Upper lobe of left lung (tissue), 6 donors: ENCODE data around the gene CNPY1. TPM values are rescaled to one million over a fixed set of nuclear protein-coding genes. Genes with fewer than 3 reads are reported as not detected.

ENCODE experiments used
- ATAC-seq, 2 donors: fragments of 200-7000 bp; cut with Tn5 transposase; one replicate each; pipeline ENCODE4 v1.9.1; 2022; ENCODE audit warnings: mild to moderate bottlenecking in 2 of 2, moderate library complexity in 2 of 2; ENCODE audit not compliant: low FRiP score in 2 of 2
- DNase-seq, 2 donors: peaks; one replicate each; pipeline ENCODE4 v3.0.0-alpha.2; 2019 to 2020
- H3K27ac ChIP-seq, 4 donors: fragments of 200-600 bp; sonication (generic); one replicate each; pipeline ENCODE4 v1.5.1; 2016 to 2019
- H3K27me3 ChIP-seq, 4 donors: fragments of 200-600 bp; sonication (generic); one replicate each; pipeline ENCODE4 v1.5.1; 2017 to 2019
- H3K36me3 ChIP-seq, 4 donors: fragments of 200-600 bp; sonication (generic); one replicate each; pipeline ENCODE4 v1.5.1; 2016 to 2019
- H3K4me1 ChIP-seq, 4 donors: fragments of 200-600 bp; sonication (generic); one replicate each; pipeline ENCODE4 v1.5.1; 2018 to 2019
- H3K4me3 ChIP-seq, 4 donors: fragments of 200-600 bp; sonication (generic); one replicate each; pipeline ENCODE4 v1.5.1; 2017 to 2019; ENCODE audit warnings: mild to moderate bottlenecking in 2 of 4, moderate library complexity in 1 of 4
- H3K9me3 ChIP-seq, 4 donors: fragments of 200-600 bp; sonication (generic); one replicate each; pipeline ENCODE4 v1.5.1; 2018 to 2019
- CTCF ChIP-seq, 6 experiments: fragments of 450-650 bp in 4 of 6; fragments of 200-600 bp in 2 of 6; sonication (generic) in 2 of 6; IDR thresholded peaks; one replicate each; pipeline ENCODE4 v1.5.1; 2016 to 2019; ENCODE audit warnings: antibody characterized with exemption in 6 of 6
- EP300 ChIP-seq, 4 donors: sonication (generic); formaldehyde crosslinking; IDR thresholded peaks; one replicate each; pipeline ENCODE4 v1.5.1; 2017; ENCODE audit warnings: antibody characterized with exemption in 4 of 4, control low read depth in 2 of 4
- POLR2A ChIP-seq, 4 donors: fragments of 450-650 bp; IDR thresholded peaks; one replicate each; pipeline ENCODE4 v1.5.1; 2016 to 2017; ENCODE audit warnings: antibody characterized with exemption in 4 of 4, mild to moderate bottlenecking in 2 of 4
- POLR2AphosphoS5 ChIP-seq, 2 donors: sonication (generic); formaldehyde crosslinking; IDR thresholded peaks; one replicate each; pipeline ENCODE4 v1.5.1; 2017; ENCODE audit warnings: antibody characterized with exemption in 2 of 2
- WGBS, 2 donors: methylation state at CpG; one replicate each; pipeline ENCODE4 v1.1.5; 2017 to 2018; 5-methylcytosine and 5-hydroxymethylcytosine counted together
- total RNA-seq, 6 donors: library from RNA; depleted of rRNA in 4 of 6; stranded (reverse); fragments of >200 nt in 4 of 6; gene quantifications; one replicate each; pipeline versions ENCODE4 v1.1.0 to v1.2.1, GENCODE V29; 2016 to 2021
- donor health status: DM: no; HTN: no; CAD: no; lungs with moderate emphysema.
- donor health status: DM: no; HTN: yes; CAD: no; lungs with severe emphysema.

CNPY1 gene
- total RNA-seq, 6 donors from 2014 or later: not detected

GRCh38 chr7:155464948-155465739 lies 81.2 kb downstream of the CNPY1 start:
- WGBS, 2 donors: 11 to 18% methylated on average over 27 to 33 of the region's 33 CpGs
- DNase-seq: peak in 1 of 2 donors; percentile 46
- TF ChIP-seq CTCF (IDR thresholded peaks at IDR 0.05) (no peak), POLR2A (IDR thresholded peaks at IDR 0.05) (no peak)

GRCh38 chr7:155464183-155464582 lies 82.2 kb downstream of the CNPY1 start:
- Histone ChIP-seq H3K4me3 (no peak overlapping the region), H3K27me3 (peaks cover 2 to 90% (median 56%) of the 10 kb centered on the region in 4 donors), H3K4me1 (peaks cover 14 to 49% (median 29%) of the 10 kb centered on the region in 4 donors), H3K27ac (no peak overlapping the region), H3K36me3 (no peaks in the 10 kb centered on the region), H3K9me3 (no peaks in the 10 kb centered on the region)
- WGBS, 2 donors: 15 to 17% methylated on average over 6 of the region's 6 CpGs
- DNase-seq (no peak), ATAC-seq (no peak)
- TF ChIP-seq POLR2AphosphoS5 (IDR thresholded peaks at IDR 0.05): no peak
- no peak for TF ChIP-seq CTCF (IDR thresholded peaks at IDR 0.05)
- TF ChIP-seq EP300 (IDR thresholded peaks at IDR 0.05): no peak

More at GRCh38 chr7:155464948-155465739, 81.2 kb downstream of the CNPY1 start:
- H3K9me3 ChIP-seq: no peaks in the 10 kb centered on the region
- ATAC-seq: no peak
- no peak overlapping the region for H3K27ac ChIP-seq
- peaks cover 14 to 40% (median 24%) of the 10 kb centered on the region in 4 donors for H3K4me1 ChIP-seq
- no peak overlapping the region for H3K4me3 ChIP-seq
- peaks cover 2 to 90% (median 55%) of the 10 kb centered on the region in 4 donors for H3K27me3 ChIP-seq
- no peaks in the 10 kb centered on the region for H3K36me3 ChIP-seq

- Histone ChIP-seq H3K36me3 (no peaks in the 10 kb centered on the region), H3K4me1 (peaks cover 21 to 53% (median 34%) of the 10 kb centered on the region in 4 donors), H3K9me3 (no peaks in the 10 kb centered on the region), H3K4me3 (no peak overlapping the region), H3K27ac (no peak overlapping the region), H3K27me3 (peaks cover 3 to 91% (median 60%) of the 10 kb centered on the region in 4 donors)
- TF ChIP-seq POLR2AphosphoS5 (IDR thresholded peaks at IDR 0.05) (no peak), EP300 (IDR thresholded peaks at IDR 0.05) (no peak)
- DNase-seq: peak in 1 of 2 donors; percentile 46
- no peak for ATAC-seq
- 9 to 19% methylated on average over 15 of the region's 15 CpGs for WGBS, 2 donors
Observed at GRCh38 chr7:155463114-155463811, 83.1 kb downstream of the CNPY1 start.

GRCh38 chr7:155462163-155462735 lies 84.1 kb downstream of the CNPY1 start:
- WGBS, 2 donors: 9 to 14% methylated on average over 19 to 33 of the region's 33 CpGs
- peaks cover 3 to 88% (median 55%) of the 10 kb centered on the region in 4 donors for H3K27me3 ChIP-seq
- TF ChIP-seq POLR2A (IDR thresholded peaks at IDR 0.05) (no peak), POLR2AphosphoS5 (IDR thresholded peaks at IDR 0.05) (no peak), CTCF (IDR thresholded peaks at IDR 0.05) (no peak), EP300 (IDR thresholded peaks at IDR 0.05) (no peak)
- H3K9me3 ChIP-seq: no peaks in the 10 kb centered on the region
- DNase-seq (peak in 1 of 2 donors; percentile 72), ATAC-seq (no peak)
- H3K4me3 ChIP-seq: no peak overlapping the region
- H3K27ac ChIP-seq: no peak overlapping the region
- H3K4me1 ChIP-seq: peaks cover 23 to 50% (median 30%) of the 10 kb centered on the region in 4 donors
- H3K36me3 ChIP-seq: no peaks in the 10 kb centered on the region

GRCh38 chr7:155461631-155462030 lies 84.7 kb downstream of the CNPY1 start:
- Histone ChIP-seq H3K9me3 (no peaks in the 10 kb centered on the region), H3K36me3 (no peaks in the 10 kb centered on the region), H3K4me1 (peaks cover 23 to 50% (median 30%) of the 10 kb centered on the region in 4 donors), H3K27ac (no peak overlapping the region), H3K4me3 (no peak overlapping the region), H3K27me3 (peaks cover 5 to 88% (median 52%) of the 10 kb centered on the region in 4 donors)
- ATAC-seq (no peak), DNase-seq (no peak)
- 18 to 28% methylated on average over 3 of the region's 3 CpGs for WGBS, 2 donors
- TF ChIP-seq EP300 (IDR thresholded peaks at IDR 0.05) (no peak), POLR2AphosphoS5 (IDR thresholded peaks at IDR 0.05) (no peak), CTCF (IDR thresholded peaks at IDR 0.05) (no peak), POLR2A (IDR thresholded peaks at IDR 0.05) (no peak)
